SK-N-SH (cell line): Measurements from ENCODE around the gene BGN. TPM values are rescaled to one million over a fixed set of nuclear protein-coding genes. Genes with fewer than 3 reads are reported as not detected.

Source experiments
- CTCF ChIA-PET: fragments of 300-600, 350-600 bp; formaldehyde crosslinking; extraction: SDS; loops from one replicate; lab custom pipeline; 2021; lab: Yijun Ruan, JAX
- POLR2A ChIA-PET: fragments of 350-600 bp; sonication (Branson Sonifier 250); formaldehyde crosslinking; extraction: SDS; loops from one replicate; lab custom pipeline; 2020; ENCODE audit warnings: antibody characterized with exemption, inconsistent platforms; lab: Yijun Ruan, JAX
- DNase-seq: peaks from one replicate; pipeline ENCODE4 v3.0.0; 2012
- H2AFZ ChIP-seq: fragments of 200-600 bp; sonication (generic); 2 replicates; pipeline ENCODE4 v1.8.1; 2016; ENCODE audit warnings: antibody characterized with exemption, mild to moderate bottlenecking, low read depth
- H3F3A ChIP-seq: fragments of 200-600 bp; sonication (generic); replicated peaks from 2 replicates; pipeline ENCODE3; 2016; ENCODE audit warnings: antibody characterized with exemption, mild to moderate bottlenecking; ENCODE audit not compliant: insufficient read depth
- H3K27ac ChIP-seq, 2 experiments: fragments of 200-500 bp in 1 of 2; fragments of 200-600 bp in 1 of 2; sonication (Bioruptor generic) in 1 of 2; sonication (generic), shearing (Covaris generic) in 1 of 2; 2 replicates each; pipeline versions ENCODE4 v1.5.1 to v1.6.1; 2014 to 2016; ENCODE audit warnings: low read depth in 2 of 2, inconsistent platforms in 1 of 2, low read length in 1 of 2, mild to moderate bottlenecking in 1 of 2, mixed read lengths in 1 of 2
- H3K27me3 ChIP-seq: fragments of 200-600 bp; sonication (generic), shearing (Covaris generic); 2 replicates; pipeline ENCODE4 v1.6.1; 2016; ENCODE audit warnings: mixed run types; ENCODE audit not compliant: insufficient read depth
- H3K36me3 ChIP-seq, 2 experiments: fragments of 200-500 bp in 1 of 2; fragments of 200-600 bp in 1 of 2; sonication (Bioruptor generic) in 1 of 2; sonication (generic) in 1 of 2; replicated peaks in 1 of 2; 2 replicates each; pipeline versions ENCODE3 to v1.5.1; 2014 to 2016; ENCODE audit warnings: low read length in 1 of 2, mild to moderate bottlenecking in 1 of 2; ENCODE audit not compliant: insufficient read depth in 2 of 2, control insufficient read depth in 1 of 2
- H3K4me1 ChIP-seq, 2 experiments: fragments of 200-500 bp in 1 of 2; fragments of 200-600 bp in 1 of 2; sonication (Bioruptor generic) in 1 of 2; sonication (generic), shearing (Covaris generic) in 1 of 2; 2 replicates each; pipeline versions ENCODE4 v1.5.1 to v1.6.1; 2014 to 2016; ENCODE audit warnings: low read depth in 1 of 2, low read length in 1 of 2, mixed run types in 1 of 2; ENCODE audit not compliant: insufficient read depth in 2 of 2, control insufficient read depth in 1 of 2
- H3K4me2 ChIP-seq: fragments of 200-600 bp; sonication (generic), shearing (Covaris generic); 2 replicates; pipeline ENCODE4 v1.6.1; 2017; ENCODE audit warnings: mixed run types
- H3K4me3 ChIP-seq, 2 experiments: fragments of 200-500 bp in 1 of 2; fragments of 200-600 bp in 1 of 2; sonication (Bioruptor generic) in 1 of 2; sonication (generic), shearing (Covaris generic) in 1 of 2; 2 replicates each; pipeline versions ENCODE4 v1.5.1 to v1.8.1; 2014 to 2016; ENCODE audit warnings: low read depth in 2 of 2, inconsistent platforms in 1 of 2, low read length in 1 of 2, mild to moderate bottlenecking in 1 of 2, mixed read lengths in 1 of 2, moderate library complexity in 1 of 2
- H3K79me2 ChIP-seq: fragments of 200-600 bp; sonication (generic); 2 replicates; pipeline ENCODE4 v1.8.1; 2017; ENCODE audit warnings: mild to moderate bottlenecking; ENCODE audit not compliant: insufficient read depth
- H3K9ac ChIP-seq: fragments of 200-600 bp; sonication (generic); 2 replicates; pipeline ENCODE4 v1.6.1; 2017; ENCODE audit warnings: mixed run types
- H3K9me2 ChIP-seq: fragments of 200-600 bp; sonication (generic); 2 replicates; pipeline ENCODE4 v1.6.1; 2017; ENCODE audit warnings: mixed run types
- H3K9me3 ChIP-seq: fragments of 200-600 bp; sonication (generic); 2 replicates; pipeline ENCODE4 v1.6.1; 2017; ENCODE audit warnings: mixed run types, mild to moderate bottlenecking, moderate library complexity
- H4K20me1 ChIP-seq: fragments of 200-600 bp; sonication (generic); 2 replicates; pipeline ENCODE4 v1.6.1; 2017; ENCODE audit warnings: mild to moderate bottlenecking, mixed run types; ENCODE audit not compliant: insufficient read depth
- ELF1 ChIP-seq: IDR thresholded peaks from 2 replicates; pipeline ENCODE4 v1.4.0; 2012
- FOSL2 ChIP-seq: IDR thresholded peaks from 2 replicates; pipeline ENCODE4 v1.4.0; 2012; ENCODE audit warnings: low read depth, mild to moderate bottlenecking, moderate library complexity, borderline replicate concordance
- MEF2A ChIP-seq: IDR thresholded peaks from 2 replicates; pipeline ENCODE4 v1.4.0; 2012; ENCODE audit warnings: low read depth, borderline replicate concordance
- MXI1 ChIP-seq: IDR thresholded peaks from 2 replicates; pipeline ENCODE4 v1.6.1; 2012; ENCODE audit warnings: mild to moderate bottlenecking, low read depth, low read length, improper control_type of control experiment
- NFIC ChIP-seq: IDR thresholded peaks from 2 replicates; pipeline ENCODE4 v1.4.0; 2012; ENCODE audit warnings: borderline replicate concordance
- NRF1 ChIP-seq: IDR thresholded peaks from 2 replicates; pipeline ENCODE4 v1.6.1; 2012; ENCODE audit warnings: low read depth, mild to moderate bottlenecking, low read length
- POLR2AphosphoS5 ChIP-seq: IDR thresholded peaks from 2 replicates; pipeline ENCODE4 v1.6.1; 2012; ENCODE audit warnings: low read depth, low read length
- RAD21 ChIP-seq: IDR thresholded peaks from 2 replicates; pipeline ENCODE4 v1.6.1; 2012; ENCODE audit warnings: mild to moderate bottlenecking, low read length
- SMC3 ChIP-seq: IDR thresholded peaks from 2 replicates; pipeline ENCODE4 v1.6.1; 2012; ENCODE audit warnings: low read depth, low read length, improper control_type of control experiment
- TAF1 ChIP-seq: IDR thresholded peaks from 2 replicates; pipeline ENCODE4 v1.6.1; 2012; ENCODE audit warnings: low read depth, mild to moderate bottlenecking, low read length, moderate library complexity, borderline replicate concordance
- TCF12 ChIP-seq: IDR thresholded peaks from 2 replicates; pipeline ENCODE4 v1.4.0; 2012
- WGBS: methylation state at CpG from one replicate; pipeline ENCODE4 v1.1.6; 2017; ENCODE audit warnings: low lambda C conversion rate; 5-methylcytosine and 5-hydroxymethylcytosine counted together
- polyA plus RNA-seq, 3 experiments: library from polyadenylated mRNA; depleted of rRNA; stranded (reverse); fragments of >200 nt; gene quantifications; 2 replicates each; pipeline ENCODE4 v1.2.3, GENCODE V29; 2012
- TF ChIP-seq, protein P1 (sequence below): fragments of 200-600 bp; sonication (generic); IDR thresholded peaks from 2 replicates; pipeline ENCODE4 v1.6.1; 2017; ENCODE audit warnings: antibody characterized with exemption, mild to moderate bottlenecking, moderate library complexity
- TF ChIP-seq, protein P2 (sequence below): IDR thresholded peaks from 2 replicates; pipeline ENCODE4; 2012

The BGN gene
- polyA plus RNA-seq, 1 of the 3 experiments (the other 2 are of a cell fraction): 28.9 TPM

DNA sequence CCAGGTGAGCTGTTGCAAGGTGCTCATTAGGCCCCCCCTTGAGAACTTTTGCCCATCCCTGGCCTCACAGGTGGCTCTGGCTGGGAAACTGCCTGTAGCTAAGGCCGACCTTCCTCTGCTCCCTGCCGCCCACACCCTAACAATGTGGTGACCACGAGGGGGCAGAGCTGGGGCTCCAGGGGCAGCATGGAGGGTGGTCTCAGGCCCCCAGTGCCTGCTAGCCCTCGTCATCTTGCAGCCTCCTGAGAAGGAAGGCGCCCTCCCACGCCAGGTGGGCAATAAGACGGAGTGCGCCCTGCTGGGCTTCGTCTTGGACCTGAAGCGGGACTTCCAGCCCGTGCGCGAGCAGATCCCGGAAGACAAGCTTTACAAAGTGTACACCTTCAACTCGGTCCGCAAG is 55.0 kb downstream of the BGN start:
- Histone ChIP-seq H4K20me1 (no peaks in the 10 kb centered on the region), H3K27me3 (peaks cover 47% of the 10 kb centered on the region), H3K4me3 (no peak overlapping the region), H3K79me2 (no peaks in the 10 kb centered on the region), H3F3A (no peaks in the 10 kb centered on the region), H3K4me2 (no peak overlapping the region), H3K9ac (no peak overlapping the region), H3K27ac (no peak overlapping the region), H3K9me2 (no peaks in the 10 kb centered on the region), H3K4me1 (no peaks in the 10 kb centered on the region), H2AFZ (no peak overlapping the region), H3K9me3 (no peaks in the 10 kb centered on the region), H3K36me3 (no peaks in the 10 kb centered on the region)
- DNase-seq: no peak
- ChIA-PET POLR2A (no interaction called here), CTCF (interaction anchor here (0.6 to 3.3 kb wide), 6 partner anchors 10 to 159 kb away, joined by 3 to 19 read pairs (median 3); no protein-coding TSS in a partner anchor)
- TF ChIP-seq, protein P1, sequence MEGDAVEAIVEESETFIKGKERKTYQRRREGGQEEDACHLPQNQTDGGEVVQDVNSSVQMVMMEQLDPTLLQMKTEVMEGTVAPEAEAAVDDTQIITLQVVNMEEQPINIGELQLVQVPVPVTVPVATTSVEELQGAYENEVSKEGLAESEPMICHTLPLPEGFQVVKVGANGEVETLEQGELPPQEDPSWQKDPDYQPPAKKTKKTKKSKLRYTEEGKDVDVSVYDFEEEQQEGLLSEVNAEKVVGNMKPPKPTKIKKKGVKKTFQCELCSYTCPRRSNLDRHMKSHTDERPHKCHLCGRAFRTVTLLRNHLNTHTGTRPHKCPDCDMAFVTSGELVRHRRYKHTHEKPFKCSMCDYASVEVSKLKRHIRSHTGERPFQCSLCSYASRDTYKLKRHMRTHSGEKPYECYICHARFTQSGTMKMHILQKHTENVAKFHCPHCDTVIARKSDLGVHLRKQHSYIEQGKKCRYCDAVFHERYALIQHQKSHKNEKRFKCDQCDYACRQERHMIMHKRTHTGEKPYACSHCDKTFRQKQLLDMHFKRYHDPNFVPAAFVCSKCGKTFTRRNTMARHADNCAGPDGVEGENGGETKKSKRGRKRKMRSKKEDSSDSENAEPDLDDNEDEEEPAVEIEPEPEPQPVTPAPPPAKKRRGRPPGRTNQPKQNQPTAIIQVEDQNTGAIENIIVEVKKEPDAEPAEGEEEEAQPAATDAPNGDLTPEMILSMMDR: peak; percentile 31
- no peak for TF ChIP-seq TAF1
- 72% methylated on average over 10 of the region's 16 CpGs for WGBS

DNA sequence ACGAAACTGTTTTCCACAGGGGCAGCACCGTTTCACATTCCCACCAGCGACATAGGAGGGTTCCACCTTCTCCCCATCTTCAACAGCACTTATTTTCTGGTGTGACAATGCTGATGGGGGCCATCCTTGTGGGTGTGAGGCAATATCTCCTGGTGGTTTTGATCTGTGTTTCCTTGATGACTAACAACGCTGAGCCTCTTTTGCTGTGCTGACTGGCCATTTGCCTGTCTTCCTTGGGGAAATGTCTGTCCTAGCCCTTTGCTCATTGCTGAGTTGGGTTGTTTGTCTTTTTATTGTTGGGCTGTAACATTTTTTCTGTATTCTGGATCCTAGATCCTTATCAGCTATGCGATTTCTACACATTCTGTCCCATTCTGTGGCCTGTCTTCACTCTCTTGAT is 56.4 kb downstream of the BGN start:
- Histone ChIP-seq H4K20me1 (no peaks in the 10 kb centered on the region), H3K4me3 (no peak overlapping the region), H3K27ac (no peak overlapping the region), H3K27me3 (peaks cover 52% of the 10 kb centered on the region), H3F3A (no peaks in the 10 kb centered on the region), H3K9me3 (no peaks in the 10 kb centered on the region), H3K9ac (no peak overlapping the region), H3K36me3 (no peaks in the 10 kb centered on the region), H3K79me2 (no peaks in the 10 kb centered on the region), H3K9me2 (no peaks in the 10 kb centered on the region), H3K4me1 (no peaks in the 10 kb centered on the region), H2AFZ (no peak overlapping the region), H3K4me2 (no peak overlapping the region)
- TF ChIP-seq POLR2AphosphoS5 (no peak), ELF1 (no peak), NFIC (no peak), TCF12 (no peak), NRF1 (no peak), SMC3 (no peak), RAD21 (no peak), MEF2A (no peak), TAF1 (no peak), FOSL2 (no peak), MXI1 (no peak)
- TF ChIP-seq, protein P2, sequence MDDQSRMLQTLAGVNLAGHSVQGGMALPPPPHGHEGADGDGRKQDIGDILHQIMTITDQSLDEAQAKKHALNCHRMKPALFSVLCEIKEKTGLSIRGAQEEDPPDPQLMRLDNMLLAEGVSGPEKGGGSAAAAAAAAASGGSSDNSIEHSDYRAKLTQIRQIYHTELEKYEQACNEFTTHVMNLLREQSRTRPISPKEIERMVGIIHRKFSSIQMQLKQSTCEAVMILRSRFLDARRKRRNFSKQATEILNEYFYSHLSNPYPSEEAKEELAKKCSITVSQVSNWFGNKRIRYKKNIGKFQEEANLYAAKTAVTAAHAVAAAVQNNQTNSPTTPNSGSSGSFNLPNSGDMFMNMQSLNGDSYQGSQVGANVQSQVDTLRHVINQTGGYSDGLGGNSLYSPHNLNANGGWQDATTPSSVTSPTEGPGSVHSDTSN: no peak
- CTCF ChIA-PET: interaction anchor here (1.1 to 7.9 kb wide), 4 partner anchors 12 to 117 kb away, joined by 3 to 92 read pairs (median 4); no protein-coding TSS in a partner anchor
- WGBS: 42% methylated on average over 5 of the region's 5 CpGs
- DNase-seq: no peak
- POLR2A ChIA-PET: no interaction called here
